ENCODE measurements around the gene ANKRD44. TPM values are rescaled to one million over a fixed set of nuclear protein-coding genes. Genes with fewer than 3 reads are reported as not detected.

Gene ANKRD44
- total and polyA plus RNA-seq, 2 of the 8 experiments (the other 6 are each of a cell fraction or from before 2014, with no cell fraction given), result 1.2 to 1.3 TPM

- no peak for TF ChIP-seq EP300 (IDR thresholded peaks at IDR 0.05; ENCODE audit: borderline replicate concordance in 1 of 2, low read depth in 2 of 2, low read length in 2 of 2)
- no peak for TF ChIP-seq CBX8 (IDR thresholded peaks at IDR 0.05; ENCODE audit: borderline replicate concordance, low read depth, low read length)
- no peak for TF ChIP-seq CTCF (IDR thresholded peaks at IDR 0.05; ENCODE audit: control extremely low read depth in 1 of 3, insufficient read depth in 1 of 3, low read depth in 1 of 3, low read length in 3 of 3)
- TF ChIP-seq, protein P1, sequence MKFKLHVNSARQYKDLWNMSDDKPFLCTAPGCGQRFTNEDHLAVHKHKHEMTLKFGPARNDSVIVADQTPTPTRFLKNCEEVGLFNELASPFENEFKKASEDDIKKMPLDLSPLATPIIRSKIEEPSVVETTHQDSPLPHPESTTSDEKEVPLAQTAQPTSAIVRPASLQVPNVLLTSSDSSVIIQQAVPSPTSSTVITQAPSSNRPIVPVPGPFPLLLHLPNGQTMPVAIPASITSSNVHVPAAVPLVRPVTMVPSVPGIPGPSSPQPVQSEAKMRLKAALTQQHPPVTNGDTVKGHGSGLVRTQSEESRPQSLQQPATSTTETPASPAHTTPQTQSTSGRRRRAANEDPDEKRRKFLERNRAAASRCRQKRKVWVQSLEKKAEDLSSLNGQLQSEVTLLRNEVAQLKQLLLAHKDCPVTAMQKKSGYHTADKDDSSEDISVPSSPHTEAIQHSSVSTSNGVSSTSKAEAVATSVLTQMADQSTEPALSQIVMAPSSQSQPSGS (IDR thresholded peaks at IDR 0.05; ENCODE audit: low read length), result no peak
- no peak for TF ChIP-seq CBX5 (IDR thresholded peaks at IDR 0.05; ENCODE audit: low read depth, low read length)
- TF ChIP-seq KDM5A (IDR thresholded peaks at IDR 0.05; ENCODE audit: low read length), result no peak
Observed at GRCh38 chr2:196959734-196960338, 350.7 kb downstream of the ANKRD44 start (continued).

Measured in H1 (cell line).